Measurements from ENCODE around the gene LTBP1. TPM values are rescaled to one million over a fixed set of nuclear protein-coding genes. Genes with fewer than 3 reads are reported as not detected.
A peak's percentile ranks its signal among the peaks of the same experiment; 100 is the strongest.

The LTBP1 gene
- total RNA-seq, 1 experiment from 2014 or later: 13.9 TPM

DNA sequence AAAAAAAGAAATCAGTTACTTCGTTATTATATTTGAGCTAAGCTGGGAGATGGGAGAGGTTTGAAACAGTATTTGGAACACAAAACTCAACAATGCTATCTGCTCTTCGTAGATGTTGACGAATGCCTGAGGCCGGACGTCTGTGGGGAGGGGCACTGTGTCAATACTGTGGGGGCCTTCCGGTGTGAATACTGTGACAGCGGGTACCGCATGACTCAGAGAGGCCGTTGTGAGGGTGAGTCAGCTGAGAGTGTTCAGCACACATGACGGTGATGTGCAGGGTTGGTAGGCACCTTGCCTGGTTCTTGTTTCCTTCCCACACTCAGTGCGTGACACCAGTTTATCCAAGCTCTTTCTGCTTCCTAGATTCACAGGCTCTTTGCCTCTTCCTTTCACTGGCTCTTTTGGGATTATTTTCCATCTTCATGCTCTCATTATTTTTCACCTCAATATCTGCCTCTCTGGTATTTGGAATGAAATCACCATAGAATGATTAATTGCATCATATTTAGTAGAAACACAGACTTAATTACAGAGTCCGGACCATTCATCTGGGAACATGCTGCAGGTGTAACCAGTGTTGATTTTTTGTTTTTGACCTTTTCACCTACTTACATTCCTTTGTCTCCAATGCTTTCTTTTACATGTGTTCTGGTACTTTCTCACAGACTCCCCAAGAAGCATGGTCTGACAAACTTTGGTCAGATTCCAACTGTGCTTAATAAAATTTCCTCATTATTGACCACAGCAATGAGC lies 329.1 kb downstream of the LTBP1 start:
- TF ChIP-seq, protein P1, sequence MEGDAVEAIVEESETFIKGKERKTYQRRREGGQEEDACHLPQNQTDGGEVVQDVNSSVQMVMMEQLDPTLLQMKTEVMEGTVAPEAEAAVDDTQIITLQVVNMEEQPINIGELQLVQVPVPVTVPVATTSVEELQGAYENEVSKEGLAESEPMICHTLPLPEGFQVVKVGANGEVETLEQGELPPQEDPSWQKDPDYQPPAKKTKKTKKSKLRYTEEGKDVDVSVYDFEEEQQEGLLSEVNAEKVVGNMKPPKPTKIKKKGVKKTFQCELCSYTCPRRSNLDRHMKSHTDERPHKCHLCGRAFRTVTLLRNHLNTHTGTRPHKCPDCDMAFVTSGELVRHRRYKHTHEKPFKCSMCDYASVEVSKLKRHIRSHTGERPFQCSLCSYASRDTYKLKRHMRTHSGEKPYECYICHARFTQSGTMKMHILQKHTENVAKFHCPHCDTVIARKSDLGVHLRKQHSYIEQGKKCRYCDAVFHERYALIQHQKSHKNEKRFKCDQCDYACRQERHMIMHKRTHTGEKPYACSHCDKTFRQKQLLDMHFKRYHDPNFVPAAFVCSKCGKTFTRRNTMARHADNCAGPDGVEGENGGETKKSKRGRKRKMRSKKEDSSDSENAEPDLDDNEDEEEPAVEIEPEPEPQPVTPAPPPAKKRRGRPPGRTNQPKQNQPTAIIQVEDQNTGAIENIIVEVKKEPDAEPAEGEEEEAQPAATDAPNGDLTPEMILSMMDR (IDR thresholded peaks at IDR 0.05; ENCODE audit: unreplicated experiment): no peak
- Mint-ChIP-seq H3K36me3 (ENCODE audit: insufficient read depth, unreplicated experiment) (peaks cover 8% of the 10 kb centered on the region), H3K27ac (ENCODE audit: unreplicated experiment) (peak overlapping the region; percentile 98), H3K27me3 (ENCODE audit: unreplicated experiment) (no peaks in the 10 kb centered on the region), H3K4me1 (ENCODE audit: low read depth, unreplicated experiment) (peaks cover 40% of the 10 kb centered on the region), H3K9me3 (ENCODE audit: low read depth, unreplicated experiment) (no peaks in the 10 kb centered on the region), H3K4me3 (ENCODE audit: low read depth, unreplicated experiment) (peak overlapping the region; percentile 31)
- intact Hi-C loops (cut with micrococcal nuclease; ENCODE audit: unreplicated experiment): loop anchor here (5.0 kb wide), 1 partner anchor 64 kb away; no protein-coding TSS in a partner anchor
- BruUV-seq (replicated peaks): TSS peak; percentile 98
- peak; percentile 89 for DNase-seq
- CTCF ChIA-PET: interaction anchor here (0.6 to 1.4 kb wide), 4 partner anchors 15 to 120 kb away, joined by 3 to 5 read pairs (median 3); no protein-coding TSS in a partner anchor

DNA sequence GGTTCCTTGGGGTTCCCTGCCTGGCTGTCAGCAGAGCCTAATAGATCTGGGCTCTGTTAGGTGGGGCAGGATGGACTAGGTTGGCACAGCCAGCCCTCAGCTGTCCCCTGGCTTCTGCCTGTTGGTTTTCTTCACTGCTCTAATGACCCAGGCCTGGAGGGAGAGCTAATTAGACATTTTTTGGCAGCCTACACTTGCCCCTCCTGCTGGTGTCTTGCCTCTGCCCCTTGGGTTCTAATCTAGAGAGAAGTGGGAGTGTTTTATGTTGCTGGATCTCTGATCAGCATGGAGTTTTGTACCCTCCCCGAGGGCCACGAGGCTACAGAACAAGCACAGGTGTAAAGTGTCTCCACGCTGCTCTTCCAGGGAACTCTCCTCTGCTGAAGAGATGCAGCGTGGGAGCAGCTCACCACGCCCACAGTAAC lies 330.3 kb downstream of the LTBP1 start:
- peaks cover 8% of the 10 kb centered on the region for H3K36me3 Mint-ChIP-seq (ENCODE audit: insufficient read depth, unreplicated experiment)
- BruUV-seq (replicated peaks): no TSS peak
- H3K9me3 Mint-ChIP-seq (ENCODE audit: low read depth, unreplicated experiment): no peaks in the 10 kb centered on the region
- H3K27me3 Mint-ChIP-seq (ENCODE audit: unreplicated experiment): no peaks in the 10 kb centered on the region
- intact Hi-C loops (cut with micrococcal nuclease; ENCODE audit: unreplicated experiment): loop anchor here (5.0 kb wide), 1 partner anchor 65 kb away; no protein-coding TSS in a partner anchor
- H3K4me1 Mint-ChIP-seq (ENCODE audit: low read depth, unreplicated experiment): peaks cover 40% of the 10 kb centered on the region
- DNase-seq: no peak
- H3K4me3 Mint-ChIP-seq (ENCODE audit: low read depth, unreplicated experiment): no peak overlapping the region
- TF ChIP-seq, protein P1 (IDR thresholded peaks at IDR 0.05; ENCODE audit: unreplicated experiment): no peak
- H3K27ac Mint-ChIP-seq (ENCODE audit: unreplicated experiment): peak overlapping the region; percentile 98
- CTCF ChIA-PET: no interaction called here

DNA sequence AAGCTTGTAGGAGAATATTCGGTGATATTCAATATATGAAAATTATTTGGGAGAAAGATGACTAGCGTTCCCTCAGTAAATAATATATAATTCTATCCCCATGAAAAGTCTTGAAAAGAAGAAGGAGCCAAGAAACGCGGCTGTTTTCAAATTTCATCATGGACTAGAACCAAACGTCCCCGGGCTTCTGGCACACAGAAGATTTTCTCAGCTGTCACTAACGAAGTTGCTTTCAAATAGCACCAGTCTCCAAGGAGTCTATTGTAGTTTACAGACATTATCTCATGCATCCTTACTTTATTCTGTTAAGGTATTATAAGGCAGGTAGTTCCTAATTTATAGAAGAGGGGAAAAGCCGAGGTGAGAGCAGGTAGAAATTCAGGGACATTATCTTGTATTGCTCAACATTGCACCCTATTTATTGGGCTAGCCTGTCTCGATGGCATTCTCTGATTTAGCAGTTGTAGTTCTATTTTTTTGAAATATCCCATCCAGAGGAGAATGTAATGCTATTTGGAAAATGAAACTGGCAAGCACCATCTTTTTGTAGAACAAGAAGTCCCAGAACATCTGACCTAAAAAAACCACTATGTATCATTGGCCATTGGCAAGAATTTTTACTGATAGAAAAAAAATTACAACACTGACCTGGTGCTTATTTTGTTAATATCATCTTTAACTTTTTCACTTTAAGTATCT lies 331.6 kb downstream of the LTBP1 start:
- Mint-ChIP-seq H3K36me3 (ENCODE audit: insufficient read depth, unreplicated experiment) (peaks cover 8% of the 10 kb centered on the region), H3K9me3 (ENCODE audit: low read depth, unreplicated experiment) (no peaks in the 10 kb centered on the region), H3K4me3 (ENCODE audit: low read depth, unreplicated experiment) (no peak overlapping the region), H3K27me3 (ENCODE audit: unreplicated experiment) (no peaks in the 10 kb centered on the region), H3K27ac (ENCODE audit: unreplicated experiment) (no peak overlapping the region), H3K4me1 (ENCODE audit: low read depth, unreplicated experiment) (peaks cover 31% of the 10 kb centered on the region)
- DNase-seq: no peak
- TF ChIP-seq, protein P1 (IDR thresholded peaks at IDR 0.05; ENCODE audit: unreplicated experiment): no peak
- CTCF ChIA-PET: no interaction called here
- intact Hi-C loops (cut with micrococcal nuclease; ENCODE audit: unreplicated experiment): loop anchor here (5.0 kb wide), 1 partner anchor 66 kb away; no protein-coding TSS in a partner anchor
- no TSS peak for BruUV-seq (replicated peaks)

DNA sequence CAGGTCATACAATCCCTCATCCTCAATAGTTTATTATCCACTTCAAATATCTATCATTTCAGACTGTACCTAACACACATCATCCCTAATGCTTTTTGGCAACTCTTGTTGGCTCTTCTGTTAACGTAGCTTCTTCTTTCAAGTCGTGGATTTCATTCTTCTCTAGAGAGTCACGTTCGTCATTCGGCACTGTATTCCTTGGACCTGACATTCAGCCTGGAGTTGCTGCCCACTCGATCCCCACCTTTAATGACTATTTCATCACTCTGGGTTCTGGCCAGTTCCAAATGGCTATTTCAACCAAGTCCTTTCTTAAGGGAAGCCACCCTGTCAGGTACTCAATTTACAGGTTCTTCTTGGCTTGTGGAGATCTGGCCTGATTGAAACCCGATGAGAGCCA lies 337.5 kb downstream of the LTBP1 start:
- H3K27me3 Mint-ChIP-seq (ENCODE audit: unreplicated experiment): no peaks in the 10 kb centered on the region
- CTCF ChIA-PET: no interaction called here
- DNase-seq: no peak
- H3K4me1 Mint-ChIP-seq (ENCODE audit: low read depth, unreplicated experiment): no peaks in the 10 kb centered on the region
- no peaks in the 10 kb centered on the region for H3K9me3 Mint-ChIP-seq (ENCODE audit: low read depth, unreplicated experiment)
- intact Hi-C loops (cut with micrococcal nuclease; ENCODE audit: unreplicated experiment): no loop called here
- no peak overlapping the region for H3K27ac Mint-ChIP-seq (ENCODE audit: unreplicated experiment)
- H3K36me3 Mint-ChIP-seq (ENCODE audit: insufficient read depth, unreplicated experiment): no peaks in the 10 kb centered on the region
- TF ChIP-seq, protein P1 (IDR thresholded peaks at IDR 0.05; ENCODE audit: unreplicated experiment): no peak
- no peak overlapping the region for H3K4me3 Mint-ChIP-seq (ENCODE audit: low read depth, unreplicated experiment)
- no TSS peak for BruUV-seq (replicated peaks)

All from Calu3 (cell line).